Activated CD8-positive, alpha-beta T cell treated with anti-CD3 and anti-CD28 coated beads, Interleukin-2, amount 10 ng/mL, durations not matched to agents 7 days and 5 days (primary cell): Measurements from ENCODE around the gene TMEM186. TPM values are rescaled to one million over a fixed set of nuclear protein-coding genes. Genes with fewer than 3 reads are reported as not detected.
"Not testable (repeated sequence)": the region's sequence is repeated elsewhere in the genome, so short reads cannot be mapped to it uniquely, and the experiment has no call there.

Source experiments
- ATAC-seq: fragments of 150-1000 bp; cut with Tn5 transposase; one replicate; pipeline ENCODE4 v1.10.0; 2021; ENCODE audit warnings: moderate library complexity
- CTCF ChIA-PET: fragments of 350-600 bp; sonication (Branson Sonifier 250); formaldehyde crosslinking; loops from one replicate; lab custom pipeline; 2021; ENCODE audit warnings: antibody characterized with exemption; lab: Charles Lee
- POLR2A ChIA-PET: fragments of 350-600 bp; sonication (Branson Sonifier 250); formaldehyde crosslinking; loops from one replicate; lab custom pipeline; 2021; ENCODE audit warnings: antibody characterized with exemption; lab: Charles Lee
- DNase-seq: peaks from one replicate; pipeline ENCODE4 v3.0.0-alpha.2; 2020
- H3K27ac Mint-ChIP-seq: one replicate; pipeline ENCODE4 v1.8.0; 2021; ENCODE audit warnings: mild to moderate bottlenecking, mixed read lengths
- H3K27me3 Mint-ChIP-seq: one replicate; pipeline ENCODE4 v1.8.0; 2021; ENCODE audit warnings: low read depth, mixed read lengths
- H3K36me3 Mint-ChIP-seq: one replicate; pipeline ENCODE4 v1.8.0; 2021; ENCODE audit warnings: low read depth, mixed read lengths
- H3K4me1 Mint-ChIP-seq: one replicate; pipeline ENCODE4 v1.8.0; 2021; ENCODE audit warnings: low read depth, mixed read lengths
- H3K4me3 Mint-ChIP-seq: one replicate; pipeline ENCODE4 v1.8.0; 2021; ENCODE audit warnings: mild to moderate bottlenecking, mixed read lengths
- H3K9me3 Mint-ChIP-seq: one replicate; pipeline ENCODE4 v1.8.0; 2022; ENCODE audit warnings: mixed read lengths; ENCODE audit not compliant: insufficient read depth
- total RNA-seq, 2 experiments: library from RNA; stranded (reverse); gene quantifications; one replicate each; pipeline ENCODE4 v1.2.3, GENCODE V29; 2021

Gene TMEM186
- total RNA-seq, 2 experiments from 2014 or later: 11.0 to 11.1 TPM

DNA sequence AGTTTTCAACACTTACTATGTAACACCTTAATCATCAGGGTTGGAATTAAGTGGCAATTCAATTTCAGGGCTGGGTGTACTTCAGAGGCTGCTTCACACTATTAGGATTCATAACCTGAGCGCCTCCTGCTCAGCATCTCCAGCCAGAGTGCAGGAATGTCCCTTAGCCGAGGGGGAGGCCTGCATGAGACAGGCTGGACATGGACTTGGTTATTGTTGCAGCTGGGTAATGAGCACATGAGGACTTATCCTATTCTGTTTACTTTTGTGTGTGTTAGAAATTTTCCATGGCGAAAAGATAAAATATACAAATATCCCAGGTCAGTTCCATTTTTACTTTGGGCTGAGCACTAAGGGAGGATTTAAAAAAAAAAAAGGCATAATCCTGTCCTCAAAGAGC, 10.6 kb upstream of the TMEM186 start:
- peaks cover 4% of the 10 kb centered on the region for H3K4me1 Mint-ChIP-seq
- ATAC-seq (no peak), DNase-seq (no peak)
- CTCF ChIA-PET: no interaction called here
- H3K36me3 Mint-ChIP-seq: peaks cover 66% of the 10 kb centered on the region
- H3K27me3 Mint-ChIP-seq: no peaks in the 10 kb centered on the region
- POLR2A ChIA-PET: no interaction called here
- H3K27ac Mint-ChIP-seq: no peak overlapping the region
- no peak overlapping the region for H3K4me3 Mint-ChIP-seq
- no peaks in the 10 kb centered on the region for H3K9me3 Mint-ChIP-seq

DNA sequence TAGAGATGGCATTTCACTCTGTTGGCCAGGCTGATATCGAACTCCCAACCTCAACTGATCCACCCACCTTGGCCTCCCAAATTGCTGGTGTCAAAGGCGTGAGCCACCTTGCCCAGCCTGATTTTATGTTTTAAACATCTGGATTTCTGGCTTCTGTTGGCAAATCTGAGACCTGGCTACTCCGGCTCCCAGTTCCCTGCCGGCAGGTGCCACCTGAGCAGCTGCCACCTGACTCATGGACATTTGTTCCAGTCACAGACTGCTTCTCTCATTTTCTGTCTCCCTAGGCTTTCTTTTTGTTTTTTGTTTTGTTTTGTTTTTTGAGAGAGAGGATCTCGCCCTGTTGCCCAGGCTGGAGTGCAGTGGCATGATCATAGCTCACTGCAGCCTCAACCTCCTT, 9.8 kb upstream of the TMEM186 start:
- DNase-seq (no peak), ATAC-seq (no peak)
- H3K4me3 Mint-ChIP-seq: no peak overlapping the region
- POLR2A ChIA-PET: no interaction called here
- peaks cover 4% of the 10 kb centered on the region for H3K4me1 Mint-ChIP-seq
- no peak overlapping the region for H3K27ac Mint-ChIP-seq
- peaks cover 66% of the 10 kb centered on the region for H3K36me3 Mint-ChIP-seq
- CTCF ChIA-PET: no interaction called here
- H3K27me3 Mint-ChIP-seq: no peaks in the 10 kb centered on the region
- no peaks in the 10 kb centered on the region for H3K9me3 Mint-ChIP-seq

DNA sequence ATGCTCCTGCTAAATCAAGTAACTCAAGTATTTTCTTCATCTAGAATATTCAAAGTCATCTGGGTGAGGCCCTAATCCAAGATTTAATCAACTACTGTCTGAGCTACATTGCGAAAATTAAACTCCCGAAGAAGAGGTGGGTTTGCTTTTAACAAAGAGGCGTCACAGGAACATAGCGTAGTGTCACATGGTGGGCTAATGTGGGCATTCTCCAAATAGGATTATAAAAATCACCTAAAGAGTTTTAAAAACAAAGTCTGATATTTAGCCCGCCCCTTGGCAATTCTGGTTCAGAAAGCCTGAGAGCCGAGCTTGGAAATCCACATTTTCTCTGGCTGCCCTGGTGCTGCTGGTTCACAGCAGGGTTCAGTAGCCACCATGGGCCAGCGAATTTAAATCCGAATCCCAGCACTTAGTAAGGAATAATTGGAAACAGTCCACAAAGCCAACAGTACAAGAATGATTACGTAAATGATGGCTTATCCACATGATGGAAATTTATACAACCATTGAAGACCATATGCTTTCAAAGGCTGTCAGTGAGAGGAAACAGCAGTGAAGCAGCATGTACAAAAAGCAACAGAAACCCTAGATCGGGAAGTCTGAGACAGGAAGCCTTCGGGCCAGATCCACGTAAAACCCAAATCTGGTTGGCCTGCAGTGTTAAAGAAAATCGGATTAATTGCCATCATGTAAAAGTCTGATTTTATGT, 9.0 kb upstream of the TMEM186 start:
- H3K4me3 Mint-ChIP-seq: no peak overlapping the region
- ATAC-seq (no peak), DNase-seq (no peak)
- peaks cover 64% of the 10 kb centered on the region for H3K36me3 Mint-ChIP-seq
- H3K4me1 Mint-ChIP-seq: peaks cover 4% of the 10 kb centered on the region
- no peaks in the 10 kb centered on the region for H3K9me3 Mint-ChIP-seq
- CTCF ChIA-PET: no interaction called here
- POLR2A ChIA-PET: no interaction called here
- H3K27me3 Mint-ChIP-seq: no peaks in the 10 kb centered on the region
- no peak overlapping the region for H3K27ac Mint-ChIP-seq

DNA sequence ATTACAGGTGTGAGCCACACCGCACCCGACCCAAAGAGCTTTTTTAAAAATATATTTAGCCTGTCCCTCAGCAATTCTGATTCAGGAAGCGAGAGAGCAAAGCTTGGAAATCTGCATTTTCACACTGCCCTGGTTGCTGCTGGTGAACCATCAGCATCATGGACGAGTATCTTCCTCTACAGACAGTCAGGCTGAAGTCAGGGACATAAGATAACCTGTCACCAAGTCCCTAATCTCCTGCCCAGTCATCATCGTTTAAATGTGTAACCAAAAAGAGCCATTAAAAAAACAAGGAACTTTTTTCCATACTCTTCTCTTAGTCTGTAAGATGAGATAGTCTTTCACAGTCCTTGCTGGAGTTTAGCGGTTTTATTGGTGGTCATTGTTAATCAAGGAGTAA, 6.9 kb upstream of the TMEM186 start:
- Mint-ChIP-seq H3K36me3 (peaks cover 54% of the 10 kb centered on the region), H3K27me3 (no peaks in the 10 kb centered on the region), H3K9me3 (no peaks in the 10 kb centered on the region), H3K4me3 (no peak overlapping the region), H3K27ac (no peak overlapping the region), H3K4me1 (peaks cover 11% of the 10 kb centered on the region)
- no peak for DNase-seq
- ChIA-PET POLR2A (interaction anchor here (0.8 kb wide), 1 partner anchor 65 kb away, joined by 3 read pairs; the partner anchor contains the start of gene CARHSP1), CTCF (no interaction called here)
- no peak for ATAC-seq

DNA sequence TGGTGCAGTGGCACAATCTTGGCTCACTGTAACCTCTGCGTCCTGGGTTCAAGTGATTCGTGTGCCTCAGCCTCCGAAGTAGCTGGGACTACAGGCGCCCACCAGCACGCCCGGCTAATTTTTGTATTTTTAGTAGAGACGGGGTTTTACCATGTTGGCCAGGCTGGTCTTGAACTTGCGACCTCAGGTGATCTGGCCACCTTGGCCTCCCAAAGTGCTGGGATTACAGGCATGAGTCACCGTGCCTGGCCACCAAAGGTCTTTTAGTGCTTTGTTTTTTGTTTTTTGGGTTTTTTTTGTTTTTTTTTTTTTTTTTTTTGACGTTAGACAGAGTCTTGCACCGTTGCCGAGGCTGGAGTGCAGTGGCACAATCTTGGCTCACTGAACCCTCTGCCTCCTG, 6.3 kb upstream of the TMEM186 start:
- DNase-seq: not testable (repeated sequence)
- POLR2A ChIA-PET: interaction anchor here (0.8 kb wide), 1 partner anchor 65 kb away, joined by 3 read pairs; the partner anchor contains the start of gene CARHSP1

DNA sequence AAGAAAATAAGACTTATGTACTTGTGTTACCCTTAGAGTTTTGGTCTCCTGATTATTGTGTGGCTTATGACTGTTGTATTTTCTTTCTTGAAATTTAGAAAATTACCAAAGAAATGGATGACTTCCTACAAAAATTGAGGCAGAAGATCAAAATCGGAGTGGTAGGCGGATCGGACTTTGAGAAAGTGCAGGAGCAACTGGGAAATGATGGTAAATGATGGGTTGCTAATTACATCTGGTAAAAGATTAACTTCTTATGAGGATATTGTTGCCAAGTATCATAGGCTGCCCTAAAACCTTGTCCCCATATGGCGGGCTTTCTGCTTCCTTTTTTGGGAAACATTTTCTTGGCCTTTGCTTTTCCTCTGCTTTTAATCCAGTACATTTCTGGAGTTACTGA, 4.3 kb upstream of the TMEM186 start:
- Mint-ChIP-seq H3K36me3 (peaks cover 36% of the 10 kb centered on the region), H3K27ac (no peak overlapping the region), H3K9me3 (no peaks in the 10 kb centered on the region), H3K4me1 (peaks cover 24% of the 10 kb centered on the region), H3K27me3 (no peaks in the 10 kb centered on the region), H3K4me3 (no peak overlapping the region)
- ATAC-seq (no peak), DNase-seq (no peak)
- ChIA-PET POLR2A (interaction anchor here (1.2 kb wide), 1 partner anchor 67 kb away, joined by 6 read pairs; the partner anchor contains the start of gene CARHSP1), CTCF (interaction anchor here (1.0 to 1.7 kb wide), 4 partner anchors 15 to 141 kb away, joined by 3 to 9 read pairs (median 4); no protein-coding TSS in a partner anchor)

More for the DNA sequence above, 6.3 kb upstream of the TMEM186 start:
- H3K9me3 Mint-ChIP-seq, H3K4me3 Mint-ChIP-seq, CTCF ChIA-PET, H3K27me3 Mint-ChIP-seq, ATAC-seq, H3K27ac Mint-ChIP-seq: not testable (repeated sequence)
- peaks cover 16% of the 10 kb centered on the region for H3K4me1 Mint-ChIP-seq
- peaks cover 48% of the 10 kb centered on the region for H3K36me3 Mint-ChIP-seq

DNA sequence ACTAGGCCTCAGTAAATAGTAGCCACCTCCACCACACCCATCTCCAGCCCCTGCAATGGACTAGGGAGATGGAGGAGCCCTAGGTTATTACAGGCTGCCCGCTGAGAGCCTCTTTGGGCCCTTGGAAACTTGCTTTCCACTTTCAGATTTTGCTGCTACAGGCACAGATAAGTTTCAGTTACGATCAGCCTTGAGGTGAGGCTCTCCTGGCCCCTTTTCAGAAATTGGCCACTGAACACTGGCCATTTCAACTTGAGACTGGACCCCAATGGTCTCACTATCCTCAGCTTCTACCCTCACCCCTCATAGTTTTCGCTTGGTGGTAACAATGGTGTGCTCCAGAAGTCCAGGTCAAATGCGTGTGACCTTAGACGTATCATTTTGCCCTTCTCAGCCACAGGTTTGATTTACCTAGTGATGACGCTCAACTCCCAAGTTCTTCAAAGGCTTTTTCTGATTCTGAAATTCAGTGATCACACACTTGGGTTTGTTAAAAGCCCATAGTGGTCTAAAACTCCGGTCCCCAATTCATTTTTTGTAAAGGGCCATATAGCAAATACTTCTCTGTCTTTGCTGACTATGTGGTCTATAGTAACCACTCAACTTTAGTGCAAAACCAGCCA, 1.2 kb upstream of the TMEM186 start:
- ATAC-seq: no peak
- peak overlapping the region; percentile 99 for H3K4me3 Mint-ChIP-seq
- ChIA-PET CTCF (interaction anchor here (0.6 to 2.0 kb wide), 3 partner anchors 11 to 92 kb away, joined by 3 to 7 read pairs (median 3); no protein-coding TSS in a partner anchor), POLR2A (interaction anchor here (0.8 to 3.7 kb wide), 6 partner anchors 11 to 161 kb away, joined by 3 to 29 read pairs (median 4); partner anchors contain the start of gene CARHSP1)
- H3K4me1 Mint-ChIP-seq: peaks cover 36% of the 10 kb centered on the region
- DNase-seq: no peak
- peaks cover 32% of the 10 kb centered on the region for H3K36me3 Mint-ChIP-seq
- H3K9me3 Mint-ChIP-seq: no peaks in the 10 kb centered on the region
- no peaks in the 10 kb centered on the region for H3K27me3 Mint-ChIP-seq
- H3K27ac Mint-ChIP-seq: peak overlapping the region; percentile 95

DNA sequence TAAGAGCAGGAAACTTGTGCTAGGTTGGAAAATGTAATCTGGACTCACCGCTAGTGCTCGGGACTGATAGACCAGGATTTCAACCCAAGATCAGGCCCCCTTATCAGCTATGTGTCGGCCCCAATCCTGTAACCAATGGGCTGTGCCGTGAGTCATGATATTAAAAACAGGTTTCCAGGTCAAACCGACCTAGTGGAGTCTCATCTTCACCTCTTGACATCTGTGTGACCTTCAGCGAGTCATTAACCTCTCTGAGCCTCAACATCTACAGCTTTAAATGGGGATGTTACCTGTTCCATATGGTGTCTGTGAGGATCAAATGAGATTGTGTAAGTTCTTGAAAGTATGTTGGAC, 712 bp upstream of the TMEM186 start:
- H3K27me3 Mint-ChIP-seq: no peaks in the 10 kb centered on the region
- peak overlapping the region; percentile 99 for H3K4me3 Mint-ChIP-seq
- no peaks in the 10 kb centered on the region for H3K9me3 Mint-ChIP-seq
- ChIA-PET POLR2A (interaction anchor here (0.8 to 3.7 kb wide), 6 partner anchors 12 to 161 kb away, joined by 3 to 29 read pairs (median 4); partner anchors contain the start of gene CARHSP1), CTCF (interaction anchor here (0.6 to 2.0 kb wide), 3 partner anchors 11 to 92 kb away, joined by 3 to 7 read pairs (median 6); no protein-coding TSS in a partner anchor)
- peak; percentile 14 for ATAC-seq
- H3K27ac Mint-ChIP-seq: peak overlapping the region; percentile 95
- H3K36me3 Mint-ChIP-seq: peaks cover 29% of the 10 kb centered on the region
- peaks cover 36% of the 10 kb centered on the region for H3K4me1 Mint-ChIP-seq
- peak; percentile 39 for DNase-seq

DNA sequence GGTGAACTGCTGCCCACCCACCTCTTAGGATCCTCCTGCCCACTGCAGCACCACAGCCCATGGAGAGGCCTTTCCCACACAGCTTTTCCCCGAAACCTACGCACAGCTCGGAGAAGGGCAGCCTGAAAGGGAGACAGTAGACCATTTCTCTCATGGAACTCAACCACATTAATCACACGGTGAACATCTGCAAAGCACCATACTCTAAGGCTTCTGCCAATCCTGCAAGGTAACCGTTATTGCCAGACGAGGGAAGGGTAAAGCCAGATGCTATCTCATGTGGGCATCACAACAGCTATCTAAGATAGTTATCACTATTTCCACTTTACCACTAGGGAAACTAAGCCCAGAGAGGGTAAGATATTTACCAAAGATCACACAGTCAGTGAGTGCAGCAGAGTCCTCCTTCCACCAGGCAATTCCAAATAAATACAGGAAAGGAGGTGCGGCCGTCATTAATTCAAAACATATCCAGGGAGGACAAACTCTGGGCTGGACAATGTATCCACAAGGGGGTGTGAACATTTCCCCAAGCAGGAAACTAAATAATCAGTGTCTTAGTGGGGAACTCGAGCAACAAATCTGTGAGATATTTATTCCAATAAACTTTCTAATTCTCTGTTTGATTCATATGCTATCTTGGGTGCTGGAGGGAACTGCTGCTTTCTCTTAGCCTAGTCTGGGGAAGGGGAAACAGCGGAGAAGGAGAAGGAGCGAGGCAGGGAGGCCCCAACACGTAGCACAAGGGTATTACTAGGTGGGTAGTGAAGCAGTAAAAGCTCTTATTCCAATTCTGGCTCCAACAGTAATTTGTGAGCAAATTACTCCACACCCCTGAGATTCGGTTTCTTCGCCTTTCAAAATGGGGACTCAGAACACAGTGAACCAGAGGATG, 723 bp downstream of the TMEM186 start:
- POLR2A ChIA-PET: interaction anchor here (0.6 to 3.7 kb wide), 9 partner anchors 13 to 179 kb away, joined by 3 to 29 read pairs (median 5); partner anchors contain the start of gene CARHSP1
- Mint-ChIP-seq H3K27me3 (no peaks in the 10 kb centered on the region), H3K4me1 (peaks cover 36% of the 10 kb centered on the region), H3K36me3 (peaks cover 17% of the 10 kb centered on the region), H3K4me3 (peak overlapping the region; percentile 99), H3K9me3 (no peaks in the 10 kb centered on the region), H3K27ac (peak overlapping the region; percentile 95)
- ATAC-seq: no peak
- CTCF ChIA-PET: interaction anchor here (0.8 to 2.0 kb wide), 4 partner anchors 13 to 83 kb away, joined by 4 to 7 read pairs (median 6); partner anchors contain the start of gene CARHSP1
- DNase-seq: no peak

DNA sequence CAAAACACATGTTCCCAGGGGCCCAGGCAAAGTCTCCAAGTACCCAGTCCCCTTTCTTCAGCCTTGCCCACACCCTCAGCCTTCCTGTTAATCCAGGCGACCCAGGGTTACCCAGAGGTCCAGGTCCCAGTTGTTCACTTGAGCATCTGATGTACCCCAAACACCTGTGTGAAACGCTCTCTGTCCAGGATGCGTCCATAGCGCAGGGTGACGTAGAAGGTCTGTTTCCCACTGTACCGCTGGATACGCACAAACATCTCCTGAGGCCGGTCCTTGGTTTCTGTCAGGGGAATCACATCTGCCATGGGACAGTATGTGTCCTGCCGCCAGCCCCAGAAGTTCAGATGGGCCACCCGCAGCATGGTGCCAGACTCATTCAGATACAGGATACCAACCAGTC, 1.6 kb downstream of the TMEM186 start:
- no peaks in the 10 kb centered on the region for H3K9me3 Mint-ChIP-seq
- H3K36me3 Mint-ChIP-seq: peaks cover 12% of the 10 kb centered on the region
- ChIA-PET CTCF (no interaction called here), POLR2A (no interaction called here)
- ATAC-seq: no peak
- peaks cover 32% of the 10 kb centered on the region for H3K4me1 Mint-ChIP-seq
- DNase-seq: no peak
- H3K4me3 Mint-ChIP-seq: peak overlapping the region; percentile 99
- no peaks in the 10 kb centered on the region for H3K27me3 Mint-ChIP-seq
- no peak overlapping the region for H3K27ac Mint-ChIP-seq

DNA sequence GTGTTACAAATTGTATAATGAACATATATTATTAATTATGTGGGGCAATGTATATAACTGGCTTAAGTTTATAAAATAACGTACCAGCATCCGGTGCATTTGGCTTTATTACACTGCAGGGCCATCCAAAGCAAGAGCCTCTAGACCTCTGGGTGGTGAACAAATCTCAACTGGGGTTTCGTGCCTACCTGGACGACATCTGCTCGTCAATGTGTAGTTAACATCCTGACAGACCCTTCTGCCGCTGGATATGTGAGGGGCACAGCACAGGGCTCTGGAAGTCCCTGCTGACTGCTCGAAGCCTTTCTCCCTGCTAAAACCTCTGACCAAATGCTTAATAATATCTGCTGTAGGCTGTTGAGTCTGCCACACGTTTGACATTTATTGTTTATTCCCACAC, 2.3 kb downstream of the TMEM186 start:
- Mint-ChIP-seq H3K27me3 (no peaks in the 10 kb centered on the region), H3K36me3 (peaks cover 12% of the 10 kb centered on the region), H3K4me3 (no peak overlapping the region), H3K27ac (no peak overlapping the region), H3K4me1 (peaks cover 31% of the 10 kb centered on the region), H3K9me3 (no peaks in the 10 kb centered on the region)
- ChIA-PET POLR2A (no interaction called here), CTCF (no interaction called here)
- no peak for DNase-seq
- no peak for ATAC-seq
